Skeletal muscle tissue (tissue), 4 donors: ENCODE data around the gene SPATA16. TPM values are rescaled to one million over a fixed set of nuclear protein-coding genes. Genes with fewer than 3 reads are reported as not detected.
"Not testable (repeated sequence)": the region's sequence is repeated elsewhere in the genome, so short reads cannot be mapped to it uniquely, and the experiment has no call there.

Experiments
- H3K27ac ChIP-seq: one replicate; pipeline ENCODE4 v1.7.0; 2013; ENCODE audit warnings: mild to moderate bottlenecking, low read depth, low read length, inconsistent platforms
- H3K27me3 ChIP-seq, 3 donors: one replicate each; pipeline ENCODE4 v1.7.0; 2013; ENCODE audit warnings: low read length in 3 of 3; ENCODE audit not compliant: control insufficient read depth in 3 of 3, insufficient read depth in 3 of 3
- H3K36me3 ChIP-seq, 3 donors: one replicate each; pipeline ENCODE4 v1.7.0; 2013; ENCODE audit warnings: low read length in 3 of 3; ENCODE audit not compliant: control insufficient read depth in 3 of 3, insufficient read depth in 3 of 3
- H3K4me1 ChIP-seq, 3 donors: one replicate each; pipeline ENCODE4 v1.7.0; 2013; ENCODE audit warnings: low read length in 3 of 3, mild to moderate bottlenecking in 3 of 3; ENCODE audit not compliant: control insufficient read depth in 3 of 3, insufficient read depth in 3 of 3
- H3K4me3 ChIP-seq, 3 donors: one replicate each; pipeline ENCODE4 v1.7.0; 2013; ENCODE audit warnings: low read length in 3 of 3
- H3K9ac ChIP-seq, 3 donors: one replicate each; pipeline ENCODE4 v1.7.0; 2013; ENCODE audit warnings: low read length in 3 of 3, mild to moderate bottlenecking in 3 of 3, moderate library complexity in 2 of 3, low read depth in 1 of 3
- H3K9me3 ChIP-seq, 3 donors: one replicate each; pipeline ENCODE4 v1.7.0; 2013; ENCODE audit warnings: low read length in 3 of 3; ENCODE audit not compliant: control insufficient read depth in 3 of 3
- total RNA-seq: library from RNA; depleted of rRNA; stranded (reverse); fragments of >200 nt; gene quantifications from one replicate; pipeline ENCODE4 v1.2.3, GENCODE V29; 2014
- donor health status: Osteomylitis.

The SPATA16 gene
- total RNA-seq, 1 donor from 2014 or later = not detected

DNA sequence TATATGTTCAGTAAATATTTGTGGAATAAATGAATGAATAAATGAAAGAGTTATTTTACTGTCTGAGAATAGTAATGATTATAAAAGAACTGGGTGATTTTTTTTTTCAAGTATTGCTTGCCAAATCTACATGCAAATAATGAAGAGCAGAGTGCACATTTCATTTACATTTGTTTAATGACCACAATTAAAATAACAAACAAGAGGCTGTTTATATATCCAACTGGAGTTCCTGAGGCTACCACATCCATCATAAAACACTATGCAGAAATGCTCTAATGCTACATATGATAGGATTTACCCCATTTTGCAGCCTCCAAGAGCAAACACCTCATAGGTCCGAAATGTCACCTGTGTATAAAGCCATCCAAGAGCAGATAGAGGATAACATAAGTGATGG lies 266.0 kb downstream of the SPATA16 start:
- H3K4me3 ChIP-seq = no peak overlapping the region
- no peak overlapping the region for H3K9ac ChIP-seq
- H3K36me3 ChIP-seq = no peaks in the 10 kb centered on the region
- H3K27ac ChIP-seq = no peak overlapping the region
- peaks cover 0 to 2% (median 0%) of the 10 kb centered on the region in 3 donors for H3K9me3 ChIP-seq
- no peaks in the 10 kb centered on the region for H3K27me3 ChIP-seq
- no peaks in the 10 kb centered on the region for H3K4me1 ChIP-seq

- H3K27me3 ChIP-seq = no peaks in the 10 kb centered on the region
- H3K36me3 ChIP-seq = no peaks in the 10 kb centered on the region
- no peak overlapping the region for H3K4me3 ChIP-seq
- no peak overlapping the region for H3K9ac ChIP-seq
- H3K27ac ChIP-seq = no peak overlapping the region
- no peaks in the 10 kb centered on the region for H3K9me3 ChIP-seq
- no peaks in the 10 kb centered on the region for H3K4me1 ChIP-seq
Measured at GRCh38 chr3:172869784-172870518, 271.1 kb downstream of the SPATA16 start.

DNA sequence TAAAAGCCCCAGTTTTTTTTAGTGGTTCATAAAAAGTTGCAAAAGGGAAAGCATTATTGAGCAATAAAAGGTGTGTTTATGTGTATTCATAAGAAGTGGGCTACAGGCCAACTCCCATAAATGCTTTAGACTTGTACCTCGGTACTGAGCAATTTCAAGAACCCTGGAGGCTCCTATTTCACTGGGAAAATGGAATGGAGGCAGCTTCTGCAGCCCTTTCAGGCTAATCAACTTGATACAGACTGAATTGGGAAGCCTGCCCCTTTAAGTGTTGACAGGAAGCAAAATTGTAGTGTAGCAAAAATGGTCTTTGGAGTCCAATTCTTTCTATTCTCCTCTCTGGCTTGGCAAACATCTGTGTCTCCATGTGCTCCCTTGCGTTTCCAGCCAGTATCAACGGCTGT lies 271.7 kb downstream of the SPATA16 start:
- Histone ChIP-seq H3K4me3 (no peak overlapping the region), H3K36me3 (no peaks in the 10 kb centered on the region), H3K9ac (no peak overlapping the region), H3K27me3 (no peaks in the 10 kb centered on the region), H3K4me1 (no peaks in the 10 kb centered on the region), H3K27ac (no peak overlapping the region), H3K9me3 (no peaks in the 10 kb centered on the region)

DNA sequence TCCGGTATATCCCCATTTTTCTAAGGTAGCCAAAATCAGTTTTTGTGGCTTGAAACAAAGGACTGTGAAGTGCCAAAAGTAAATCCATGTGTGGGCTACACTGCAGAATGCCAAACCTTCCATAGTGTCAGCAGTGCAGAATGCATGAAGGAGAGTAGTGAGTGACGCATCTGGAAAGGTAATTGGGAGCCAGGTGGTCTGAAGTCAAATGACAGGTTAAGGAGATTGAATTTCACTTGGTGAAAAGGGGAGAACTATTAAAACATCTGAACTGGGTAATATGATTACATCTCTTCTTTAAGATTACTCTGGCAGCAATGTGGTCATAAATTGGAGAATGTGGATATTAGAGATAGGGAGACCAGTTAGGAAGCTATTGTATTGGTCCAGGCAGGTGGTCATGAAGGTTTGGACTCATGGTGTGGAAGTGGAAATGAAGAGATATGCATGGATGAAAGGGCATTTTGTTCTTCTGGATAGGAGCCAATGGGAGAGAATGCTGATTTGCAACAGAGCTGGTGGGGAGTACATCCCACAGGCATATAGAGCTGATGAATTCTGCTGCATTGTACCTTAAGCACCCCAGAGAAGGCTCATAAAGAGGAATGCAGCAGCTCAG lies 272.3 kb downstream of the SPATA16 start:
- no peak overlapping the region for H3K4me3 ChIP-seq
- H3K27ac ChIP-seq = no peak overlapping the region
- no peaks in the 10 kb centered on the region for H3K36me3 ChIP-seq
- H3K9ac ChIP-seq = no peak overlapping the region
- H3K4me1 ChIP-seq = no peaks in the 10 kb centered on the region
- H3K9me3 ChIP-seq = no peaks in the 10 kb centered on the region
- H3K27me3 ChIP-seq = no peaks in the 10 kb centered on the region

GRCh38 chr3:172866726-172867350 lies 274.2 kb downstream of the SPATA16 start:
- H3K27me3 ChIP-seq, H3K36me3 ChIP-seq, H3K4me3 ChIP-seq, H3K4me1 ChIP-seq, H3K27ac ChIP-seq, H3K9ac ChIP-seq, H3K9me3 ChIP-seq: not testable (repeated sequence)

DNA sequence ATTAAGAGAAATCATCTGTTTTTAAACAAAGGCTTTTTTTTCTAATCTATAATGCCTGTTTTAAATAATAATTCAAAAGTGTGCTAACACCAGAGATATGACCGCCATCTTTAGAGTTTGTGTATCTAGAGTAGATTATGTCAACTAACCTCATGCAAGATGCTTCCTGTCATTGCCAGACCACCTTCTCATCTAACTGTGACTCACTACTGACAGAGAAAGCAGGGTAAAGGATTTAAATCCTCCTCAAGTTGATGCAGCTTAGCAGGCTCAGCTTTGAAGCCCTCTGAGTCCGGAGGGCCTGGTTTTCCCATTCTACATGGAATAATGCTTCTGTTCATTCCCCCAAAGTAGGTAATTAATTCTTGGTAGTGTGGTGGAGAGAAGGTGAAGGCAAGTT lies 282.0 kb downstream of the SPATA16 start:
- no peak overlapping the region for H3K9ac ChIP-seq
- no peaks in the 10 kb centered on the region for H3K4me1 ChIP-seq
- no peaks in the 10 kb centered on the region for H3K27me3 ChIP-seq
- H3K27ac ChIP-seq = no peak overlapping the region
- H3K4me3 ChIP-seq = no peak overlapping the region
- H3K9me3 ChIP-seq = no peaks in the 10 kb centered on the region
- H3K36me3 ChIP-seq = no peaks in the 10 kb centered on the region

DNA sequence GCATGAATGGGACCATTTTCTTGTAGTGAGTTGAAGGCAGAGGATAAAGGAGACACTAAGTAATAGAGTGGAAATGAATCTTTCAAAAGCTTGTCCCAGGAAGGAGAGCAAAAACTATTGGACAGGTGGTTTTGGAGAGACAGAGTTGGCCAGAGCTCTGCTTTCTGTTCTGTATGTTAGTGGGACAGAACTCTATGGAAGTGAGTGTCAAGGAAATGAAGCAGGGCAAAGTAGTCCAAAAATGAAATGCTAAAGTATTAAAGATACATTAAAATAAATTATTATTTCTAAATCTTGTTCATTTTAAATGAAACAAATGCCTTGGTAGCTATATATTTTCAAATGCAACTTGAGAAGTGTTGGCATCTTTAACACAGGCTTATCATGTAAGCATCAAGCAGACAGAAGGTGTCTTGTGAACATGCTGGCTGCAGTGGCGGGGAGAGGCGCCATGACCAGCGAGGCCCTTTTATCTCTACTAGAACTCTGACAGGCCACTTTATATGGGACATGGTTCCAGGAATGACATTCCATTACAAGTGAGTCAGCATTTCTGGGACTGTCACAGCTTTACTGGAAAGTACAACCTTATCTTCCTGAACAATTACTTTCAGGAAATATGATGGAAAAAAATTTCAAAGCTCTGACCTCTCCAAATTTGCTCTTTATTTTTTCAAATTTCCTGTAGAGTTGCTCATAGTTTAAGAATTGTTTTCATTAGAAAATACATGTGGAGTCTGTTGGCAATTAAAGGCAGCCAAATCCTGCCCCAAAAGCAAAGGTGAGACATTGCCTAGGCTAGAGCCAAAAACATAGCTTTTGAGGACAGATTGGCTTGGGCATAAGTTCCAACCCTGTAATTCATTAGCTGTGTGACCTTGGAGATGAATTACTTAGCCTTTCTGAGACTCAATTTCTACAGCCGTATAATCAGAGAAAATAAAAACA lies 284.0 kb downstream of the SPATA16 start:
- Histone ChIP-seq H3K27ac (no peak overlapping the region), H3K4me1 (no peaks in the 10 kb centered on the region), H3K36me3 (no peaks in the 10 kb centered on the region), H3K27me3 (no peaks in the 10 kb centered on the region), H3K9ac (no peak overlapping the region), H3K9me3 (no peaks in the 10 kb centered on the region), H3K4me3 (no peak overlapping the region)

DNA sequence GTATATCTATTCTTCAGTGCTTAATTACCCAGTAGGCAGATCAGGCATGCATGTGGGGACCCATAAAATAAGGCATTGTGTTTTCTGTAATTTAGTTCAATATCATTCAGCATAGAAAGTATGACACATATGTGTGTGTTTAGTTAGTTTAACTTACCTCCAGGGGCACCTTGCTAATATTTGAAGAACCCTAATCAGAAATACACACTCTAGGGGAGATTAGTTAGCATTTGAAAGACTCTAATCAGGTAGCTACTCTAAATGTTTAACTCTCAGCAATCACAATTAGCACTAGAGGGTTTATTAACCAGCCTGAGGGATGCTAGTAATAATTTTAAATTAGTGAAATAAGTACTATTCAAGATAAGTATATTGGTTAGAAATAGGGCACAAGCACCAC lies 286.0 kb downstream of the SPATA16 start:
- Histone ChIP-seq H3K9me3 (no peaks in the 10 kb centered on the region), H3K27me3 (no peaks in the 10 kb centered on the region), H3K27ac (no peak overlapping the region), H3K9ac (no peak overlapping the region), H3K4me1 (no peaks in the 10 kb centered on the region), H3K4me3 (no peak overlapping the region), H3K36me3 (no peaks in the 10 kb centered on the region)

DNA sequence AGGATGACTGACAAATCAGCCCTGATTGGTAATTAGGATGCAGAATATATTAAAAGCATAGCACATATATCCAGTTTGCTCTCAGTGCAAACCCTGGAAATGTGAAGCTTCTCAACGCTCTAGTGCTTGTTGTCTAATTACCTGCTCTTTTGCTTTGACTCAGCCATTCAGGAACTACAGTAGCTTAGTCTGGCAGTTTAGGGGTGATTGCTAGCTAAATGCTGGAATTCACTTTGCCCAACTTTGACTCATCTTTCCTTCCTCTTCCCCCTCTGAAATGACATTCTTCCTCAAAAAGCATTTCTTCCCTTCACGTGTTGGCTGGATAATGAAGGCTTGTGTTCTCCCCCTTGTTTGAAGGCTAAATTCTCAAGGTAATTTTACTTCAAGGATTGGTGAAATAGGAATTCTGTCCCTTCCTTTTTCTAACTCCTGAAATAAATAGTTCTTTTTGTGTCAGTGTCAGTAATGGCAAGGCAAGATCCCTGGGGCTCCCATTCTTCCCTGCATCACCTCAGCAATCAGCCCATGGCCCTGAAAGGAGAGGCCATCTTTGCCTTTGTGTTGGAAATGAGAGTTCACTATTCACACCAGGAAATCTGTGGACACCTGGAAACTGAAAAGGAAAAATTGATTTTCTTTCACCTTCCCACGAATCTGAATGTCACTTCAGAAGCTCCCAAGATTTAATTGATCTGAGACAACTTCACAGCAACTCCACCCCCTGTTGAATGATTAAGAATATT lies 286.9 kb downstream of the SPATA16 start:
- Histone ChIP-seq H3K27me3 (no peaks in the 10 kb centered on the region), H3K27ac (no peak overlapping the region), H3K4me1 (no peaks in the 10 kb centered on the region), H3K9ac (no peak overlapping the region), H3K9me3 (no peaks in the 10 kb centered on the region), H3K4me3 (no peak overlapping the region), H3K36me3 (no peaks in the 10 kb centered on the region)
